GM12891 (cell line): ENCODE results near the gene KDM4B.

Experiments
- POLR2A ChIP-seq: IDR thresholded peaks from 2 replicates; pipeline ENCODE4 v1.6.1; 2011; ENCODE audit warnings: low read depth, low read length, control low read depth
- POLR2AphosphoS5 ChIP-seq: IDR thresholded peaks from 2 replicates; pipeline ENCODE4 v1.6.1; 2011; ENCODE audit warnings: low read depth, low read length, control low read depth

GRCh38 chr19:5157186-5157585 is 188.3 kb downstream of the KDM4B start:
- TF ChIP-seq POLR2A (no peak), POLR2AphosphoS5 (no peak)
